MM.1S (cell line): ENCODE data around the gene NIP7.

Experiments
- DNase-seq: peaks from one replicate; pipeline ENCODE4 v3.0.0-alpha.2; 2015
- H2AFZ ChIP-seq: fragments of 300-600 bp; sonication (generic); 2 replicates; pipeline ENCODE4 v1.6.0; 2016; ENCODE audit warnings: antibody characterized with exemption, low read length
- H3F3A ChIP-seq: fragments of 300-600 bp; sonication (generic); 2 replicates; pipeline ENCODE4 v1.6.1; 2016; ENCODE audit warnings: mild to moderate bottlenecking, antibody characterized with exemption, low read length, moderate library complexity, mixed read lengths; ENCODE audit not compliant: insufficient read depth
- H3K27ac ChIP-seq: fragments of 300-600 bp; sonication (generic); 2 replicates; pipeline ENCODE4 v1.5.1; 2016; ENCODE audit warnings: mild to moderate bottlenecking, low read length
- H3K27me3 ChIP-seq: fragments of 300-600 bp; sonication (generic); replicated peaks from 2 replicates; pipeline ENCODE4 v1.6.0; 2016; ENCODE audit warnings: low read length; ENCODE audit not compliant: insufficient read depth
- H3K36me3 ChIP-seq: fragments of 300-600 bp; sonication (generic); replicated peaks from 2 replicates; pipeline ENCODE4 v1.6.1; 2016; ENCODE audit warnings: mild to moderate bottlenecking, low read length, mixed read lengths; ENCODE audit not compliant: insufficient read depth
- H3K4me1 ChIP-seq: fragments of 300-600 bp; sonication (generic); 2 replicates; pipeline ENCODE4 v1.6.1; 2016; ENCODE audit warnings: low read length, mixed read lengths
- H3K4me2 ChIP-seq: fragments of 300-600 bp; sonication (generic); 2 replicates; pipeline ENCODE4 v1.6.0; 2016; ENCODE audit warnings: low read depth, low read length
- H3K4me3 ChIP-seq: fragments of 300-600 bp; sonication (generic); 2 replicates; pipeline ENCODE4 v1.5.1; 2016; ENCODE audit warnings: low read length, mixed read lengths
- H3K79me2 ChIP-seq: fragments of 300-600 bp; sonication (generic); 2 replicates; pipeline ENCODE4 v1.6.1; 2016; ENCODE audit warnings: mixed run types, low read length, mixed read lengths
- H3K9ac ChIP-seq: fragments of 300-600 bp; sonication (generic); 2 replicates; pipeline ENCODE4 v1.6.1; 2016; ENCODE audit warnings: low read length, mixed read lengths
- H3K9me2 ChIP-seq: fragments of 300-600 bp; sonication (generic); replicated peaks from 2 replicates; pipeline ENCODE4 v1.6.1; 2016; ENCODE audit warnings: mild to moderate bottlenecking, low read length, mixed read lengths; ENCODE audit not compliant: insufficient read depth
- H3K9me3 ChIP-seq: fragments of 300-600 bp; sonication (generic); replicated peaks from 2 replicates; pipeline ENCODE4 v1.6.1; 2016; ENCODE audit warnings: mild to moderate bottlenecking, low read length, mixed read lengths; ENCODE audit not compliant: insufficient read depth
- H4K20me1 ChIP-seq: fragments of 300-600 bp; sonication (generic); 2 replicates; pipeline ENCODE4 v1.6.1; 2016; ENCODE audit warnings: mild to moderate bottlenecking, low read length, moderate library complexity, mixed read lengths; ENCODE audit not compliant: insufficient read depth
- CTCF ChIP-seq: fragments of 300-600 bp; sonication (generic); IDR thresholded peaks from 2 replicates; pipeline ENCODE4 v1.5.1; 2016; ENCODE audit warnings: antibody characterized with exemption, low read length, mixed read lengths
- EZH2 ChIP-seq: fragments of 300-600 bp; sonication (generic); optimal IDR thresholded peaks from 2 replicates; pipeline ENCODE3; 2017; ENCODE audit warnings: low read depth, mild to moderate bottlenecking, antibody characterized with exemption, low read length, mixed read lengths
- EZH2phosphoT487 ChIP-seq: fragments of 300-600 bp; sonication (generic); IDR thresholded peaks from 2 replicates; pipeline ENCODE4 v1.6.1; 2018; ENCODE audit warnings: antibody characterized with exemption, low read length

NIP7 gene

GRCh38 chr16:69298261-69298660 lies 41.3 kb upstream of the NIP7 start:
- no peaks in the 10 kb centered on the region for H3K79me2 ChIP-seq
- H3F3A ChIP-seq, result no peaks in the 10 kb centered on the region
- H3K9me2 ChIP-seq, result no peaks in the 10 kb centered on the region
- no peak for DNase-seq
- H3K4me1 ChIP-seq, result no peaks in the 10 kb centered on the region
- H3K27ac ChIP-seq, result no peak overlapping the region
- no peaks in the 10 kb centered on the region for H3K27me3 ChIP-seq
- H2AFZ ChIP-seq, result no peak overlapping the region
- H4K20me1 ChIP-seq, result no peaks in the 10 kb centered on the region
- H3K36me3 ChIP-seq, result no peaks in the 10 kb centered on the region
- no peak for TF ChIP-seq EZH2
- TF ChIP-seq CTCF, result no peak
- H3K9ac ChIP-seq, result no peak overlapping the region
- no peaks in the 10 kb centered on the region for H3K9me3 ChIP-seq
- H3K4me2 ChIP-seq, result no peak overlapping the region
- H3K4me3 ChIP-seq, result no peak overlapping the region

- no peak overlapping the region for H3K4me2 ChIP-seq
- H3K4me3 ChIP-seq, result no peak overlapping the region
- DNase-seq, result no peak
- no peaks in the 10 kb centered on the region for H3K9me2 ChIP-seq
- H3K27me3 ChIP-seq, result no peaks in the 10 kb centered on the region
- no peaks in the 10 kb centered on the region for H3F3A ChIP-seq
- H3K27ac ChIP-seq, result no peak overlapping the region
- peaks cover 6% of the 10 kb centered on the region; the same call in 1 of the 2 replicates for H3K4me1 ChIP-seq
- H3K9ac ChIP-seq, result no peak overlapping the region
- H4K20me1 ChIP-seq, result no peaks in the 10 kb centered on the region
- no peak for TF ChIP-seq CTCF
- TF ChIP-seq EZH2, result no peak
- TF ChIP-seq EZH2phosphoT487, result no peak
- no peaks in the 10 kb centered on the region for H3K36me3 ChIP-seq
- H2AFZ ChIP-seq, result no peak overlapping the region
- no peaks in the 10 kb centered on the region for H3K9me3 ChIP-seq
- H3K79me2 ChIP-seq, result no peaks in the 10 kb centered on the region
Observed at GRCh38 chr16:69301187-69301586, 38.4 kb upstream of the NIP7 start.

- no peaks in the 10 kb centered on the region for H3K9me2 ChIP-seq
- TF ChIP-seq CTCF, result no peak
- TF ChIP-seq EZH2, result no peak
- no peak for TF ChIP-seq EZH2phosphoT487
- no peaks in the 10 kb centered on the region for H3F3A ChIP-seq
- no peaks in the 10 kb centered on the region for H3K36me3 ChIP-seq
- no peak overlapping the region for H3K9ac ChIP-seq
- H3K4me2 ChIP-seq, result no peak overlapping the region
- no peak overlapping the region for H2AFZ ChIP-seq
- H3K27me3 ChIP-seq, result no peaks in the 10 kb centered on the region
- no peaks in the 10 kb centered on the region for H3K9me3 ChIP-seq
- H3K79me2 ChIP-seq, result no peaks in the 10 kb centered on the region
- no peak overlapping the region for H3K4me3 ChIP-seq
- H3K27ac ChIP-seq, result no peak overlapping the region
- DNase-seq, result no peak
- H4K20me1 ChIP-seq, result no peaks in the 10 kb centered on the region
- peaks cover 6% of the 10 kb centered on the region; the same call in 1 of the 2 replicates for H3K4me1 ChIP-seq
Observed at GRCh38 chr16:69301861-69302260, 37.7 kb upstream of the NIP7 start.
